ENCODE results near the gene PSMD2. TPM values are rescaled to one million over a fixed set of nuclear protein-coding genes. Genes with fewer than 3 reads are reported as not detected.
A peak's percentile ranks its signal among the peaks of the same experiment; 100 is the strongest.

PSMD2 gene
- total RNA-seq, 1 donor from 2014 or later: 269 TPM

DNA sequence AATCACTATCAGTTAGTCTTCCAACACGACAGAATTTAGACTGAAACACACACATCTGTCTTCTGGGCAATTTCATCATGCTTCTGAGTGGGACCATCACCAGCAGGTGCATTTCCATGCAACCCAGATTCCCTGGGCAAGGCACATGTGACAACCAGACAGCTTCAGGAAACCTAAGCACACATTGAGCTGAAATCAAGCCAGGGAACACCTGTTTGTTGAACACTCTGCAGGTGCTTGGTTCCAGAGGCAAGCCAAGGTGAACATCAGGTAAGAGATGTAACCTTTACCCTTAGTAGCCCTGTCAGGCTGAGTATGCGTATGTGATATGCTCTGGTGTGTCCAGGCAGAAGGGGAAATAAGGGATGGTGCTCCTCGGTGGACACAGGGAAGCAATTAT is 3.3 kb upstream of the PSMD2 start:
- Mint-ChIP-seq H3K27me3 (peaks cover 11% of the 10 kb centered on the region), H3K4me3 (ENCODE audit: low read depth) (no peak overlapping the region), H3K27ac (no peak overlapping the region), H3K36me3 (ENCODE audit: insufficient read depth) (peaks cover 4% of the 10 kb centered on the region), H3K4me1 (ENCODE audit: low read depth) (peaks cover 12% of the 10 kb centered on the region), H3K9me3 (ENCODE audit: low read depth) (no peaks in the 10 kb centered on the region)
- no peak for TF ChIP-seq CTCF (IDR thresholded peaks at IDR 0.05; ENCODE audit: unreplicated experiment)
- DNase-seq (ENCODE audit: low spot score, unreplicated experiment): no peak

- Mint-ChIP-seq H3K4me3 (ENCODE audit: low read depth) (no peak overlapping the region), H3K4me1 (ENCODE audit: low read depth) (peaks cover 12% of the 10 kb centered on the region), H3K36me3 (ENCODE audit: insufficient read depth) (peaks cover 7% of the 10 kb centered on the region), H3K27ac (peak overlapping the region; percentile 37), H3K9me3 (ENCODE audit: low read depth) (no peaks in the 10 kb centered on the region), H3K27me3 (peaks cover 11% of the 10 kb centered on the region)
- DNase-seq (ENCODE audit: low spot score, unreplicated experiment): no peak
- no peak for TF ChIP-seq CTCF (IDR thresholded peaks at IDR 0.05; ENCODE audit: unreplicated experiment)
Measured at GRCh38 chr3:184296616-184297015, 2.4 kb upstream of the PSMD2 start.

DNA sequence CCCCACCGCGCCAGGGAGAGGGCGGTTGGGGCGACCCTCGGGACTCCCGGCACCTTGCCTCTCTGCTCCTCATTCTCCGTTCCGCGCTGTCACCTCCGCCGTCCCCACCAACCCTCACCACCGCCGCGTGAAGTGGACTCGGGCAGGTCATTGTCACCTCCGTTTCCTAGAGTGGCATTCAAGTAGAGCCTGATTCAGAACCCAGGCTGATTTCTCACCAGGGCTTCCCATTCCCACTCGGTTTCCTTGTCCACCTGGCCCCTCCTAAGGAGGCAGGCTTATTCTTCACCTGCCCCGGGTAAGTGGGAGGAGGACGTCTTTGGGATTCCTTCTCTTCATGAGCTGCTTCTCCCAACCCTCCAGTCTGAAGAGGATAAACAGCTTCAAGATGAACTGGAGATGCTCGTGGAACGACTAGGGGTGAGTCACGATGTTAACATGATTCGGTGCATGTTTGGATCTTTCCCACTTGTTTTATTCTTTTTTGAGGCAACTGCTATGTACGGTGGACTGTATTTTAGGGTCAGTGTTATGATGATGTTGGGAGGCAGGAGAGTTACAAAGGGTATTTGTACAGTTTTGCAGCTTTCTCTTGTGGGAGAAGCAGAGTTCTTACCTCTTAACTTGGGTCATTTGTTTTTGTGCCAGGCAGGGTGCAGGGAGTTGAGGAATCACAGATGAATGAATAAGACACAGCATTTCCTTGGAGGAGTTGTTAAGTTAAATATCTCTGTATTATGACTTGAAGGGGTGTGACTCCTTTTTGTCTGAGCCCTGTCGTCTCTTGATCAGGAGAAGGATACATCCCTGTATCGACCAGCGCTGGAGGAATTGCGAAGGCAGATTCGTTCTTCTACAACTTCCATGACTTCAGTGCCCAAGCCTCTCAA is 692 bp downstream of the PSMD2 start:
- Mint-ChIP-seq H3K36me3 (ENCODE audit: insufficient read depth) (peaks cover 16% of the 10 kb centered on the region), H3K4me1 (ENCODE audit: low read depth) (peaks cover 12% of the 10 kb centered on the region), H3K27ac (peak overlapping the region; percentile 94), H3K9me3 (ENCODE audit: low read depth) (no peaks in the 10 kb centered on the region), H3K27me3 (peaks cover 4% of the 10 kb centered on the region), H3K4me3 (ENCODE audit: low read depth) (peak overlapping the region; percentile 96)
- no peak for DNase-seq (ENCODE audit: low spot score, unreplicated experiment)
- TF ChIP-seq CTCF (IDR thresholded peaks at IDR 0.05; ENCODE audit: unreplicated experiment): no peak

DNA sequence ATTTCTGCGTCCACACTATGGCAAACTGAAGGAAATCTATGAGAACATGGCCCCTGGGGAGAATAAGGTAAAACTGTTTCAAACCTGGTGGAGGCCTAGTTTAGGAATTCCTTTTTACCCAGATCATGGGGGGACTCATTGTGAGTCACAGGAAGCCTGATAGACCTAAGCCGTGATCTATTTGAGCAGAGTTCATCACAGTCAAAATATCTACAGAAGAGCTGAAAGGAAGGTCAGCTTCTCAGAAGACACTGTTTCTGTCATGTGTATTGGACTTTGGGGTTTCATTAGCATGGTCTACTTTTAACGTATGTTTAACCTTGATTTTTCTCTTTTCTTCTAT is 1.3 kb downstream of the PSMD2 start:
- TF ChIP-seq CTCF (IDR thresholded peaks at IDR 0.05; ENCODE audit: unreplicated experiment): no peak
- Mint-ChIP-seq H3K27ac (peak overlapping the region; percentile 94), H3K4me3 (ENCODE audit: low read depth) (peak overlapping the region; percentile 96), H3K27me3 (no peaks in the 10 kb centered on the region), H3K4me1 (ENCODE audit: low read depth) (peaks cover 12% of the 10 kb centered on the region), H3K9me3 (ENCODE audit: low read depth) (no peaks in the 10 kb centered on the region), H3K36me3 (ENCODE audit: insufficient read depth) (peaks cover 18% of the 10 kb centered on the region)
- DNase-seq (ENCODE audit: low spot score, unreplicated experiment): no peak

GRCh38 chr3:184305577-184305976 is 6.5 kb downstream of the PSMD2 start:
- Mint-ChIP-seq H3K27me3 (no peaks in the 10 kb centered on the region), H3K4me3 (ENCODE audit: low read depth) (no peak overlapping the region), H3K9me3 (ENCODE audit: low read depth) (no peaks in the 10 kb centered on the region), H3K36me3 (ENCODE audit: insufficient read depth) (peaks cover 46% of the 10 kb centered on the region), H3K4me1 (ENCODE audit: low read depth) (peaks cover under 1% of the 10 kb centered on the region), H3K27ac (no peak overlapping the region)
- no peak for DNase-seq (ENCODE audit: low spot score, unreplicated experiment)
- peak; percentile 50 for TF ChIP-seq CTCF (IDR thresholded peaks at IDR 0.05; ENCODE audit: unreplicated experiment)
